Stimulated activated naive CD4-positive, alpha-beta T cell treated with Interleukin-2 at 50 U/mL for 16 hours (primary cell): ENCODE results near the gene NARF.
"Not testable (repeated sequence)": the region's sequence is repeated elsewhere in the genome, so short reads cannot be mapped to it uniquely, and the experiment has no call there.

ENCODE experiments used
- DNase-seq: peaks from one replicate; lab custom pipeline; 2025; lab: John Stamatoyannopoulos, UW

The NARF gene

GRCh38 chr17:82497483-82498405 lies 39.2 kb downstream of the NARF start:
- peak; percentile 52 for DNase-seq

GRCh38 chr17:82502207-82502606 lies 43.7 kb downstream of the NARF start:
- DNase-seq = no peak

- DNase-seq = no peak
Measured at GRCh38 chr17:82503094-82503727, 44.7 kb downstream of the NARF start.

GRCh38 chr17:82503728-82504308 lies 45.3 kb downstream of the NARF start:
- no peak for DNase-seq

- no peak for DNase-seq
Measured at GRCh38 chr17:82505296-82505695, 46.8 kb downstream of the NARF start.

- DNase-seq = peak; percentile 22
Measured at GRCh38 chr17:82506402-82506801, 47.9 kb downstream of the NARF start.

GRCh38 chr17:82507631-82508175 lies 49.2 kb downstream of the NARF start:
- DNase-seq = no peak

GRCh38 chr17:82511642-82512041 lies 53.1 kb downstream of the NARF start:
- not testable (repeated sequence) for DNase-seq

- DNase-seq = not testable (repeated sequence)
Measured at GRCh38 chr17:82513864-82514263, 55.3 kb downstream of the NARF start.

GRCh38 chr17:82517230-82517865 lies 58.8 kb downstream of the NARF start:
- DNase-seq = no peak

- peak; percentile 91 for DNase-seq
Measured at GRCh38 chr17:82518826-82519810, 60.6 kb downstream of the NARF start, which contains the start of gene FOXK2. TSS of gene FOXK2 (plus strand) at chr17:82519732. CDS start at chr17:82519889, 157 bp downstream.

GRCh38 chr17:82519971-82520903 lies 61.7 kb downstream of the NARF start:
- peak; percentile 24 for DNase-seq

GRCh38 chr17:82524540-82524939 lies 66.0 kb downstream of the NARF start:
- no peak for DNase-seq

GRCh38 chr17:82525712-82526111 lies 67.2 kb downstream of the NARF start:
- no peak for DNase-seq

GRCh38 chr17:82527898-82528297 lies 69.4 kb downstream of the NARF start:
- no peak for DNase-seq

GRCh38 chr17:82528484-82529265 lies 70.1 kb downstream of the NARF start:
- DNase-seq = no peak

- no peak for DNase-seq
Measured at GRCh38 chr17:82529914-82530300, 71.4 kb downstream of the NARF start.

- no peak for DNase-seq
Measured at GRCh38 chr17:82531431-82531881, 72.9 kb downstream of the NARF start.

- no peak for DNase-seq
Measured at GRCh38 chr17:82534401-82534812, 75.9 kb downstream of the NARF start.
